H9 (cell line): ENCODE data around the gene MGAT4A. TPM values are rescaled to one million over a fixed set of nuclear protein-coding genes. Genes with fewer than 3 reads are reported as not detected.

Experiments
- DNase-seq: peaks from one replicate; pipeline ENCODE4 v3.0.0-alpha.2; 2017
- H2AFZ ChIP-seq: one replicate; pipeline ENCODE4 v1.6.1; 2013; ENCODE audit warnings: mild to moderate bottlenecking, low read length, control low read depth, moderate library complexity
- H2AK5ac ChIP-seq: 2 replicates; pipeline ENCODE4 v1.6.1; 2013; ENCODE audit warnings: low read length, control low read depth, mixed read lengths; ENCODE audit not compliant: insufficient read length
- H2BK120ac ChIP-seq: one replicate; pipeline ENCODE4 v1.6.1; 2013; ENCODE audit warnings: low read depth, mild to moderate bottlenecking, low read length, control low read depth, inconsistent platforms; ENCODE audit not compliant: poor library complexity, severe bottlenecking
- H2BK12ac ChIP-seq: 2 replicates; pipeline ENCODE4 v1.6.1; 2013; ENCODE audit warnings: low read length, control low read depth, mixed read lengths, low read depth; ENCODE audit not compliant: insufficient read length
- H2BK15ac ChIP-seq: 2 replicates; pipeline ENCODE4 v1.6.1; 2013; ENCODE audit warnings: low read depth, low read length, control low read depth
- H2BK20ac ChIP-seq: one replicate; pipeline ENCODE4 v1.6.1; 2013; ENCODE audit warnings: low read depth, mild to moderate bottlenecking, low read length, control low read depth, inconsistent platforms; ENCODE audit not compliant: poor library complexity, severe bottlenecking
- H2BK5ac ChIP-seq: 2 replicates; pipeline ENCODE4 v1.6.1; 2013; ENCODE audit warnings: low read length, control low read depth, mixed read lengths; ENCODE audit not compliant: insufficient read length
- H3K14ac ChIP-seq: 2 replicates; pipeline ENCODE4 v1.6.1; 2013; ENCODE audit warnings: low read length, control low read depth; ENCODE audit not compliant: insufficient read depth
- H3K18ac ChIP-seq: 2 replicates; pipeline ENCODE4 v1.6.1; 2013; ENCODE audit warnings: low read depth, mild to moderate bottlenecking, mixed read lengths, low read length, control low read depth; ENCODE audit not compliant: insufficient read length
- H3K23ac ChIP-seq: 2 replicates; pipeline ENCODE4 v1.6.1; 2013; ENCODE audit warnings: low read length, control low read depth, mixed read lengths, low read depth; ENCODE audit not compliant: insufficient read length
- H3K23me2 ChIP-seq: 2 replicates; pipeline ENCODE4 v1.6.1; 2013; ENCODE audit warnings: low read depth, mild to moderate bottlenecking, mixed read lengths, low read length, control low read depth; ENCODE audit not compliant: insufficient read length, poor library complexity, severe bottlenecking
- H3K27ac ChIP-seq: 2 replicates; pipeline ENCODE4 v1.5.1; 2013; ENCODE audit warnings: low read length, control low read depth, mixed read lengths, low read depth; ENCODE audit not compliant: insufficient read length
- H3K27me3 ChIP-seq: 2 replicates; pipeline ENCODE4 v1.6.1; 2013; ENCODE audit warnings: low read length, control low read depth, inconsistent platforms; ENCODE audit not compliant: insufficient read depth
- H3K4ac ChIP-seq: 2 replicates; pipeline ENCODE4 v1.6.1; 2013; ENCODE audit warnings: low read depth, mild to moderate bottlenecking, control low read depth, inconsistent platforms, low read length, moderate library complexity
- H3K4me1 ChIP-seq: 2 replicates; pipeline ENCODE4 v1.6.1; 2013; ENCODE audit warnings: low read length, control low read depth, inconsistent platforms; ENCODE audit not compliant: insufficient read depth
- H3K4me2 ChIP-seq: 2 replicates; pipeline ENCODE4 v1.6.1; 2013; ENCODE audit warnings: low read length, control low read depth, mixed read lengths; ENCODE audit not compliant: insufficient read length, insufficient read depth
- H3K56ac ChIP-seq: 2 replicates; pipeline ENCODE4 v1.6.1; 2013; ENCODE audit warnings: low read depth, mild to moderate bottlenecking, mixed read lengths, low read length, control low read depth; ENCODE audit not compliant: insufficient read length
- H3K79me1 ChIP-seq: 2 replicates; pipeline ENCODE4 v1.6.1; 2013; ENCODE audit warnings: low read depth, mild to moderate bottlenecking, moderate library complexity, low read length, control low read depth, inconsistent platforms; ENCODE audit not compliant: insufficient read depth, poor library complexity, severe bottlenecking
- H3K79me2 ChIP-seq: 2 replicates; pipeline ENCODE4 v1.6.1; 2013; ENCODE audit warnings: low read length, control low read depth, inconsistent platforms; ENCODE audit not compliant: insufficient read depth
- H3K9ac ChIP-seq: 2 replicates; pipeline ENCODE4 v1.6.1; 2013; ENCODE audit warnings: low read length, control low read depth, mixed read lengths; ENCODE audit not compliant: insufficient read length; ENCODE audit errors: extremely low read depth
- H3K9me3 ChIP-seq: one replicate; pipeline ENCODE4 v1.6.1; 2013; ENCODE audit warnings: low read depth, low read length, inconsistent platforms; ENCODE audit not compliant: control insufficient read depth
- H3T11ph ChIP-seq: one replicate; pipeline ENCODE4 v1.6.1; 2013; ENCODE audit warnings: mild to moderate bottlenecking, low read length, control low read depth, inconsistent platforms
- H4K20me1 ChIP-seq: one replicate; pipeline ENCODE4 v1.6.1; 2013; ENCODE audit not compliant: control insufficient read depth, insufficient read length, insufficient read depth
- H4K5ac ChIP-seq: 2 replicates; pipeline ENCODE4 v1.6.1; 2013; ENCODE audit warnings: low read depth, mild to moderate bottlenecking, mixed read lengths, low read length, control low read depth; ENCODE audit not compliant: insufficient read length
- H4K8ac ChIP-seq: replicated peaks from 2 replicates; pipeline ENCODE4 v1.6.1; 2013; ENCODE audit warnings: low read length, control low read depth, mixed read lengths, low read depth; ENCODE audit not compliant: insufficient read length
- H4K91ac ChIP-seq: 2 replicates; pipeline ENCODE4 v1.6.1; 2013; ENCODE audit warnings: low read depth, mild to moderate bottlenecking, moderate library complexity, mixed read lengths, low read length, control low read depth; ENCODE audit not compliant: insufficient read length
- H3K27ac Mint-ChIP-seq, 3 experiments: 2 replicates in 2 of 3; 3 replicates in 1 of 3; pipeline ENCODE4 v1.8.0; 2020 to 2021; ENCODE audit warnings: mixed read lengths in 3 of 3, mild to moderate bottlenecking in 1 of 3, moderate library complexity in 1 of 3
- H3K27me3 Mint-ChIP-seq: 2 replicates; pipeline ENCODE4 v1.8.0; 2021; ENCODE audit warnings: low read depth, mild to moderate bottlenecking, moderate library complexity, mixed read lengths
- H3K36me3 Mint-ChIP-seq, 3 experiments: 2 replicates in 2 of 3; 3 replicates in 1 of 3; pipeline ENCODE4 v1.8.0; 2020 to 2021; ENCODE audit warnings: low read depth in 3 of 3, mixed read lengths in 3 of 3; ENCODE audit not compliant: insufficient read depth in 1 of 3
- H3K4me1 Mint-ChIP-seq, 2 experiments: 2 replicates each; pipeline ENCODE4 v1.8.0; 2020; ENCODE audit warnings: mixed read lengths in 2 of 2
- H3K4me3 Mint-ChIP-seq, 2 experiments: 2 replicates in 1 of 2; 3 replicates in 1 of 2; pipeline ENCODE4 v1.8.0; 2020 to 2021; ENCODE audit warnings: mild to moderate bottlenecking in 2 of 2, mixed read lengths in 2 of 2, moderate library complexity in 1 of 2
- H3K9me3 Mint-ChIP-seq, 2 experiments: 2 replicates in 1 of 2; 3 replicates in 1 of 2; pipeline ENCODE4 v1.8.0; 2020; ENCODE audit warnings: mild to moderate bottlenecking in 2 of 2, mixed read lengths in 2 of 2, moderate library complexity in 1 of 2
- WGBS: extraction: QIAGEN DNeasy Blood & Tissue Kit; methylation state at CpG from one replicate; pipeline ENCODE4 v1.1.7; 2013; ENCODE audit warnings: missing lambda C conversion rate, low lambda C conversion rate, mixed read lengths; ENCODE audit not compliant: insufficient read length; ENCODE audit errors: extremely low coverage; 5-methylcytosine and 5-hydroxymethylcytosine counted together
- total RNA-seq: library from RNA; stranded (reverse); gene quantifications from 2 replicates; pipeline ENCODE4 v1.2.1, GENCODE V29; 2021
- TF ChIP-seq, protein P1 (sequence below): fragments of 200-600 bp; sonication (generic); conservative IDR thresholded peaks from 3 replicates; pipeline ENCODE4 v1.8.0; 2021; ENCODE audit warnings: antibody characterized with exemption, mild to moderate bottlenecking

The MGAT4A gene
- total RNA-seq, 1 experiment from 2014 or later, result 3.5 TPM

DNA sequence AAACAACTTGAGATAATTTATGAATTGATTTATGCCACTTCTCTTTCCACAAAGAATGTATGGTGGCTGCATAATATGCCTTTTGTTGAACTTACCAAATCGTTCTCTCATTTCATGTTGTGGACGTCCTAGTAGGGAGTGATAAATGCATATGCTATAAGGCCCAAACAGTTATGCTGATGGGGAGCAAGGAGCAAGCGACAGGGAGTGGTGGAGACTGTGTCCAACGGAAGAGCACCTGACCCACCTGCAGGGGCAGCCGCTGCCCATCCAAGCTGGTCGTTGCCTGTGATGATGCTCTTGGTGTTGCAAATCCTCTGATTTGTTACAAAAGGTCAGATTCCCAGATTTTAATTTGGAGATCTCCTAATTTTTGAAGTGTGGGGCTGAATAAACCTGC lies 31.0 kb upstream of the MGAT4A start:
- TF ChIP-seq, protein P1, sequence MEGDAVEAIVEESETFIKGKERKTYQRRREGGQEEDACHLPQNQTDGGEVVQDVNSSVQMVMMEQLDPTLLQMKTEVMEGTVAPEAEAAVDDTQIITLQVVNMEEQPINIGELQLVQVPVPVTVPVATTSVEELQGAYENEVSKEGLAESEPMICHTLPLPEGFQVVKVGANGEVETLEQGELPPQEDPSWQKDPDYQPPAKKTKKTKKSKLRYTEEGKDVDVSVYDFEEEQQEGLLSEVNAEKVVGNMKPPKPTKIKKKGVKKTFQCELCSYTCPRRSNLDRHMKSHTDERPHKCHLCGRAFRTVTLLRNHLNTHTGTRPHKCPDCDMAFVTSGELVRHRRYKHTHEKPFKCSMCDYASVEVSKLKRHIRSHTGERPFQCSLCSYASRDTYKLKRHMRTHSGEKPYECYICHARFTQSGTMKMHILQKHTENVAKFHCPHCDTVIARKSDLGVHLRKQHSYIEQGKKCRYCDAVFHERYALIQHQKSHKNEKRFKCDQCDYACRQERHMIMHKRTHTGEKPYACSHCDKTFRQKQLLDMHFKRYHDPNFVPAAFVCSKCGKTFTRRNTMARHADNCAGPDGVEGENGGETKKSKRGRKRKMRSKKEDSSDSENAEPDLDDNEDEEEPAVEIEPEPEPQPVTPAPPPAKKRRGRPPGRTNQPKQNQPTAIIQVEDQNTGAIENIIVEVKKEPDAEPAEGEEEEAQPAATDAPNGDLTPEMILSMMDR, result no peak
- Mint-ChIP-seq H3K9me3 (no peaks in the 10 kb centered on the region), H3K4me3 (no peak overlapping the region), H3K27me3 (no peaks in the 10 kb centered on the region; the same call in 1 of the 2 replicates), H3K36me3 (no peaks in the 10 kb centered on the region), H3K27ac (no peak overlapping the region), H3K4me1 (no peaks in the 10 kb centered on the region)
- Histone ChIP-seq H2BK5ac (no peak overlapping the region), H3K56ac (no peak overlapping the region), H3K27me3 (no peaks in the 10 kb centered on the region), H3K27ac (no peak overlapping the region), H3K9ac (no peak overlapping the region), H3K4ac (no peak overlapping the region), H4K91ac (no peak overlapping the region), H3K4me1 (no peaks in the 10 kb centered on the region), H2BK20ac (no peak overlapping the region), H2BK12ac (no peak overlapping the region), H2AK5ac (no peak overlapping the region), H3K23ac (no peak overlapping the region), H3K14ac (no peak overlapping the region), H3K9me3 (no peaks in the 10 kb centered on the region), H2BK15ac (no peak overlapping the region), H3T11ph (no peak overlapping the region), H3K79me1 (no peaks in the 10 kb centered on the region), H3K79me2 (no peaks in the 10 kb centered on the region), H4K20me1 (no peaks in the 10 kb centered on the region), H2BK120ac (no peak overlapping the region), H3K18ac (no peak overlapping the region), H4K5ac (no peak overlapping the region), H3K23me2 (no peaks in the 10 kb centered on the region), H4K8ac (no peak overlapping the region), H2AFZ (no peak overlapping the region), H3K4me2 (no peak overlapping the region)
- DNase-seq, result no peak
- WGBS, result no CpG with 5 or more reads among the region's 6 CpGs
